ENCODE measurements around the gene SCD. TPM values are rescaled to one million over a fixed set of nuclear protein-coding genes. Genes with fewer than 3 reads are reported as not detected.

Gene SCD
- total and polyA plus RNA-seq, 10 of the 15 experiments (the other 5 are each of a cell fraction or from before 2014, with no cell fraction given): 68.7 to 279 (median 99.5) TPM

DNA sequence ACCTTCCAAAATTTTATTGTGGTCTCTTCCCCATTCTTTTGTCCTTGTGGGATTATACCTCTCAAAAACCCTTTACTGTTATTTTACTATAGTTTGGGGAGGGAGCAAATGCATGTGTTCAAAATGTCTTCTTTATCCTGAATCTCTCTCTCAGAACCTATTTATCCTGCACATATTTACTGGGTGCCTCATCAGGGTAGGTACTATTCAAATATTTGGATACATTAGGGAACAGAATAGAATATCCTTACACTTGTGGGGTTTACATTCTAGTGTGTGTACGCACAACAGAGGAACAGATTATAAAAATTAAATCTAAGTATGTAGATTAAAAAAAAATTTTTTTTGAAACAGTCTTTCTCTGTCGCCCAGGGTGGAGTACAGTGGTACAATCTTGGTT, 48.6 kb downstream of the SCD start:
- TF ChIP-seq KDM1A (IDR thresholded peaks at IDR 0.05; ENCODE audit: borderline replicate concordance) (no peak), PAX5 (IDR thresholded peaks at IDR 0.05; ENCODE audit: borderline replicate concordance, low read depth, low read length) (no peak), TCF3 (IDR thresholded peaks at IDR 0.05; ENCODE audit: borderline replicate concordance, insufficient read depth, low read depth, low read length) (no peak), WRNIP1 (IDR thresholded peaks at IDR 0.05; ENCODE audit: borderline replicate concordance, low read depth, low read length) (no peak), NR2C2 (IDR thresholded peaks at IDR 0.05; ENCODE audit: borderline replicate concordance, control insufficient read depth, insufficient read length, low read depth) (no peak), MEF2B (IDR thresholded peaks at IDR 0.05; ENCODE audit: partially characterized antibody, poor library complexity, severe bottlenecking) (no peak), DPF2 (IDR thresholded peaks at IDR 0.05) (no peak), MEF2A (IDR thresholded peaks at IDR 0.05; ENCODE audit: insufficient read depth, low read depth, low read length) (no peak), ZNF274 (IDR thresholded peaks at IDR 0.05; ENCODE audit: insufficient read depth, insufficient read length) (no peak), FOS (IDR thresholded peaks at IDR 0.05; ENCODE audit: borderline replicate concordance, extremely low read depth, insufficient read length) (no peak), EZH2 (IDR thresholded peaks at IDR 0.05; ENCODE audit: borderline replicate concordance, control insufficient read depth, low read depth, low read length) (no peak)
- TF ChIP-seq, protein P1, sequence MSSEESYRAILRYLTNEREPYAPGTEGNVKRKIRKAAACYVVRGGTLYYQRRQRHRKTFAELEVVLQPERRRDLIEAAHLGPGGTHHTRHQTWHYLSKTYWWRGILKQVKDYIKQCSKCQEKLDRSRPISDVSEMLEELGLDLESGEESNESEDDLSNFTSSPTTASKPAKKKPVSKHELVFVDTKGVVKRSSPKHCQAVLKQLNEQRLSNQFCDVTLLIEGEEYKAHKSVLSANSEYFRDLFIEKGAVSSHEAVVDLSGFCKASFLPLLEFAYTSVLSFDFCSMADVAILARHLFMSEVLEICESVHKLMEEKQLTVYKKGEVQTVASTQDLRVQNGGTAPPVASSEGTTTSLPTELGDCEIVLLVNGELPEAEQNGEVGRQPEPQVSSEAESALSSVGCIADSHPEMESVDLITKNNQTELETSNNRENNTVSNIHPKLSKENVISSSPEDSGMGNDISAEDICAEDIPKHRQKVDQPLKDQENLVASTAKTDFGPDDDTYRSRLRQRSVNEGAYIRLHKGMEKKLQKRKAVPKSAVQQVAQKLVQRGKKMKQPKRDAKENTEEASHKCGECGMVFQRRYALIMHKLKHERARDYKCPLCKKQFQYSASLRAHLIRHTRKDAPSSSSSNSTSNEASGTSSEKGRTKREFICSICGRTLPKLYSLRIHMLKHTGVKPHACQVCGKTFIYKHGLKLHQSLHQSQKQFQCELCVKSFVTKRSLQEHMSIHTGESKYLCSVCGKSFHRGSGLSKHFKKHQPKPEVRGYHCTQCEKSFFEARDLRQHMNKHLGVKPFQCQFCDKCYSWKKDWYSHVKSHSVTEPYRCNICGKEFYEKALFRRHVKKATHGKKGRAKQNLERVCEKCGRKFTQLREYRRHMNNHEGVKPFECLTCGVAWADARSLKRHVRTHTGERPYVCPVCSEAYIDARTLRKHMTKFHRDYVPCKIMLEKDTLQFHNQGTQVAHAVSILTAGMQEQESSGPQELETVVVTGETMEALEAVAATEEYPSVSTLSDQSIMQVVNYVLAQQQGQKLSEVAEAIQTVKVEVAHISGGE (CRISPR knock-in tag; IDR thresholded peaks at IDR 0.05): no peak
- in situ Hi-C loops (cut with MboI) (no loop called here), intact Hi-C loops (cut with micrococcal nuclease; ENCODE audit: unreplicated experiment) (no loop called here)
- RAD21 ChIA-PET (ENCODE audit: unreplicated experiment): no interaction called here
- POLR2A ChIA-PET: no interaction called here
- SMC1A ChIA-PET (ENCODE audit: uncharacterized antibody, unreplicated experiment): interaction anchor here (0.7 to 0.9 kb wide), 2 partner anchors 29 to 38 kb away, joined by 3 read pairs; no protein-coding TSS in a partner anchor
- Histone ChIP-seq H2AFZ (ENCODE audit: control insufficient read depth, low read depth, low read length) (no peak overlapping the region), H3K4me1 (ENCODE audit: control insufficient read depth, insufficient read depth, low read length) (no peaks in the 10 kb centered on the region), H3K27ac (ENCODE audit: control insufficient read depth, insufficient read depth) (no peak overlapping the region), H3K9ac (ENCODE audit: control insufficient read depth, insufficient read depth, low read length) (no peak overlapping the region), H3K4me2 (ENCODE audit: control insufficient read depth, insufficient read depth) (no peak overlapping the region), H3K36me3 (ENCODE audit: control insufficient read depth in 2 of 2, insufficient read depth in 2 of 2, low read length in 1 of 2) (no peaks in the 10 kb centered on the region), H3K9me3 (replicated peaks; ENCODE audit: control insufficient read depth, insufficient read depth, low read length) (no peaks in the 10 kb centered on the region), H4K20me1 (ENCODE audit: control insufficient read depth, insufficient read depth) (no peaks in the 10 kb centered on the region), H3K79me2 (ENCODE audit: control insufficient read depth, insufficient read depth, low read length) (no peaks in the 10 kb centered on the region), H3K27me3 (replicated peaks in 1 of 2; ENCODE audit: control insufficient read depth in 2 of 2, insufficient read depth in 2 of 2, low read length in 1 of 2) (no peaks in the 10 kb centered on the region), H3K4me3 (no peak overlapping the region)
- no TSS peak for BruUV-seq (replicated peaks)
- DNase-seq (ENCODE audit: low read depth, low spot score) (no peak), FAIRE-seq (no peak), ATAC-seq (no peak)
- 78% methylated on average over 2 of the region's 2 CpGs for WGBS (ENCODE audit: insufficient coverage, insufficient replicate concordance, low lambda C conversion rate, missing lambda C conversion rate)
- CTCF ChIA-PET: interaction anchor here (0.6 to 1.3 kb wide), 4 partner anchors 27 to 81 kb away, joined by 3 to 4 read pairs (median 3); no protein-coding TSS in a partner anchor

Data from GM12878 (cell line).